HS-27A (cell line): Measurements from ENCODE around the gene RASSF6.
"Not testable (repeated sequence)": the region's sequence is repeated elsewhere in the genome, so short reads cannot be mapped to it uniquely, and the experiment has no call there.

Experiments used
- DNase-seq: peaks from one replicate; pipeline ENCODE4 v3.0.0-alpha.2; 2012; ENCODE audit warnings: low read depth, missing footprints

Gene RASSF6

GRCh38 chr4:73575660-73576059 lies 44.6 kb downstream of the RASSF6 start:
- no peak for DNase-seq

DNA sequence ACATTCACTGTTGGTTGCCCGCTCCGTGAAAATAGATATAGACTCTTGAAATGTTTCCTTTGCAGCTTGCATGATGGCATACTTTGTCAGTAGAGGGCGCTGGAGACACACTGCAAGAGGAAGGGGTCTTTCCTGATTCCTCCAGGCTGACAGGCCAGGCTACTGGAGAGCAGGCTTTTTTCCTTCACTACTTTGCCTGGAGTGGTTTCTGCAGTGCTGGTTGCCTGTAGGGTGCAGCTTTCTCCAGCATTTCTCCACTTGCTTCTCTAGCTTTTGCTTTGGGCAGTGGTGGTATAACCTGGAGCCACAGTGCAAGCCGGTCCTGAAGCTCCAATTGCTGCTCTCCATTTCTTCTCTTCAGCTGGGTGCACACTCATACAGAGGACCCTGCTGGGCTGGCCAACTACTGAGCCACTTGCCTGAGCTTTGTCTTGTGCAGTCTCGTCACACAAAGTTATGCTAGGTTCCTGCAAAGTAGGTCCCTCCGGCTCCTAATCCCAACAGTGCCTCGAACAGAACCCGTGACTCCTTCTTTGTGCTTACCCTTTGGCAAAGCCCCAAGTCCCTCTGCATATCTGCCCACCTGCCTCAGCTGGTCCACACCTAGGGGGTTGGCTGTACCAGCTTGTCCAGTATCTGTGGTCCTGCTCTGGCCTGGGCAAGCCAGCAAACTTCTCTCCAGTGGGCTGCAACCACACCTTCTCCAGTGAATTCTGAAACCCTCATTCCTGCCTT lies 46.3 kb downstream of the RASSF6 start:
- DNase-seq, result peak; percentile 17

GRCh38 chr4:73550865-73551264 lies 69.4 kb downstream of the RASSF6 start:
- not testable (repeated sequence) for DNase-seq

GRCh38 chr4:73544620-73545019 lies 75.6 kb downstream of the RASSF6 start:
- DNase-seq, result no peak

DNA sequence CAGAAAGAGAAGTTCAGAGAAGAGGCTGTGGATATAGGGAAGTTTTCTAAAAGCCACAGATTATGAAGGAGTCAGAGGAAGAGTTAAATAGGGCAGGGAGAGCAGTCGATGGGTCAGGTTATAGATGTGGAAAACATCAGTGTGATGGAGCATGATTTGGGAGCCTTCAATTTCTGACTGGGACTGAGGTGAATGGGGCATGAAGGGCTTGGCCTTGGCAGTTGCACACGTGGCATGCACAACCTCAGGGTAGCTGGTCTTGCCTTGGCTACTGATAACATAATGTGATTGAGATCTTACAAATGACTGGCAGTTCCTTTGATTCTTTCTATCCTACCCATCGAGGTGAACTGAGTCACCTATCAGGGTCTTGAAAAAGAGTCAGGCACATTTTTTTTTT lies 79.0 kb downstream of the RASSF6 start:
- no peak for DNase-seq

DNA sequence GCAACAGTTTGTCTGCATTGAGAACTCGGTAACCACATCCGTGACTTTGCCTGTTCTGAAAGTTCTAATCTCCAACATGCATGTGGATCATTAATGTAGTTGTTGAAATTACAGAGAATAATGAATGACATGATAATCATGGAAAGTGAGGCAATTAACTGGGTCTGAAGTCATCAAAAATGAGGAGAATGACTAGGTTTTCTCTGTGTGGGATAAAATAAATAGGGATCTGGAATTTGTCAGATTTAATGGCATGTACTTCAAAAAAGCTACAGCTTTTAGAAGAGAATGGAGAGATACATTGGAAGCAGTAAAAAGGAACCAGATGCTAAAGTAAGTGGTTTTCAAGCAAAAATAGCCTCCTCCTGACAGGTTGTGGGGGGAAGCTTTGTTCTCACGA lies 79.4 kb downstream of the RASSF6 start:
- DNase-seq, result no peak

GRCh38 chr4:73539386-73539785 lies 80.8 kb downstream of the RASSF6 start:
- DNase-seq, result no peak

DNA sequence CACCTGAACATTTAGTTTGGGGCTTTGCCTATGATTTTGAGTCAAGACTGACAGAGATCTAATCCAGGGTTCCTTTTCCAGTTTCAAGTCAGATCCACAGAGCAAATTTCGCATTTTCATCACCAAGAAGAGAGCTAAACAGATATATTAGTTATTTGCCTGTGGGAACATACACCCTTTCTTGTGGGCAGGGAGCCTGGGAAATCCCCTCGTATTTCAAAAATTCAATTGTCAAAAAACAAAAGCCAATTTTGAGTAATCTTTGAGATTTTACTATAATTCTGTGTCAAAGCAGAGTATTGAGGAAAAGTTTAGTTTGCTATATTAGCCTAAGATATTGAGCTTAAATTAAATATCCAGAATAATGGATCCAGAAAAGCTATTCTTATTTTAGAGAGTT lies 82.1 kb downstream of the RASSF6 start:
- DNase-seq, result no peak

DNA sequence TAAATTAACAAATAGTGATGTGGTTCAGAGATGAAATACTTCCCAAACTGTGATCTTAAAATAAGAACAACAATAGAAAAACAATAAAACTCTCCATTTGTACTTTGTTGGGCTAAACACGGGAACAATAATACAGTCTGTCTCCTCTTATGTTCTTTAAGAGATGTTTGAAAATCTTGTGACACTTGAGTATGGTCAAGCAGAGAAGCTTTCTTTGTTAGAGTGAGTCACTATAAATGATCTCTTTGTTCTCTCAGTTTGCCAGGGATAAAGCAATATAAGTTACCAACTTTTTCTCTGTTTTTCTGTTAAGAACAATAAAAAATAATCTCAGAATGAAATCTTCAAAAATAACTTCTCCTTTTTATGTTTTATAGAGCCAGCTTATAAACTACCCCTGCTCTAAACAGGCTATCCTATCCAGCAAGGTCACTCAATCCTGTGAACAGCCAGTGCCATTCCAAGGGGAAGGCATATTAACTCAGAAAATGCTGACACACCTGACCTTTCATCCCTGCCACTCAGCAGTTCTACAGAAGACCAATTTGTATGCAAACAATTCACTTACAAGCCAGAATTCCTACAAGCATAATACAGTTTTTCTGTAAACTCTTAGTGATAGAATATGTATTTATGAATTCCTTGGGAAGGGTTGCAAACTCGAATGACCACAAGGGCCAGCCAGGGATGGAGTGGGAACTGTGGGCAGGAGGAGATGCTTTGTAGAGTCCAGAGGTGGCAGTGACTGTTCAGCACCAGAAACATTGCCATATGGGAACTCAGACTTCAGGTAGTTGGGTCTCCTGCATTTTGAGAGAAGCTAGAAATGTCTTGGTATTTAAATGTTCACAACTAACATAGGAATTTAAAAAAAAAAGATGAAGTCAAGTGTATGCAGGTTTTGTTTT lies 86.5 kb downstream of the RASSF6 start:
- DNase-seq, result no peak

DNA sequence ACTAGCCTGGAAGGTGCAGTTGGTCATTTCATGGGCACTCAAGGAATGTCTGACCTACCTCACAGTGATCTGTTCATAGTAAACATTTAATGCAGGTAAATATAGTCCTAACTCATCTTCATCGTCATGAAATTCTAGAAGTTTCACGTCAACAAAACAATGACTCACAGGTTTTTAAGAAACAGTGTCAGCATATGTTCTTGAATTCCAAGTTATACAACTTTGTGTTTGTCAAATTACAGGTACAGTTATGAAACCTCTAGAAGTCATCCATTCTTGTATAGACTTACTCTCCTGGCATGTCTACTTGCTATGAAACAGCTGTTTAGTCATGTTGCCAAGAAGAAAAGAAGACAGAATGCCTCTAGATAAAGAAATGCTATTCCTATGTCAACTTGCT lies 92.1 kb downstream of the RASSF6 start:
- DNase-seq, result no peak

- no peak for DNase-seq
These were observed 93.0 kb downstream of the RASSF6 start for GRCh38 chr4:73527196-73527595.

- DNase-seq, result no peak
These were observed 94.6 kb downstream of the RASSF6 start for GRCh38 chr4:73525611-73526010.

GRCh38 chr4:73523126-73523525 lies 97.1 kb downstream of the RASSF6 start:
- no peak for DNase-seq
